B cell (primary cell): ENCODE data around the gene CCDC192.

ENCODE experiments used
- CTCF ChIP-seq: fragments of 200-600 bp; IDR thresholded peaks from one replicate; pipeline ENCODE4 v1.8.0; 2022; ENCODE audit warnings: antibody characterized with exemption, mild to moderate bottlenecking
- EZH2 ChIP-seq: IDR thresholded peaks from 2 replicates; pipeline ENCODE4 v1.6.1; 2012; ENCODE audit warnings: borderline replicate concordance, low read depth, mild to moderate bottlenecking, moderate library complexity, low read length; ENCODE audit not compliant: insufficient read depth, poor library complexity, severe bottlenecking

- no peak for TF ChIP-seq CTCF
- TF ChIP-seq EZH2: no peak
Measured at GRCh38 chr5:127858116-127858784, 155.1 kb downstream of the CCDC192 start.
